Measurements from ENCODE around the gene AKT3. TPM values are rescaled to one million over a fixed set of nuclear protein-coding genes. Genes with fewer than 3 reads are reported as not detected.

AKT3 gene
- total RNA-seq, 1 donor from 2014 or later: 249 TPM

GRCh38 chr1:243529512-243529911, 320.5 kb downstream of the AKT3 start:
- no peak for DNase-seq (ENCODE audit: low spot score in 2 of 2)
- FAIRE-seq: no peak

GRCh38 chr1:243528459-243529121, 321.5 kb downstream of the AKT3 start:
- FAIRE-seq (no peak), DNase-seq (ENCODE audit: low spot score in 2 of 2) (no peak)

GRCh38 chr1:243526180-243526579, 323.9 kb downstream of the AKT3 start:
- DNase-seq (ENCODE audit: low spot score in 2 of 2): no peak
- no peak for FAIRE-seq

- DNase-seq (ENCODE audit: low spot score in 2 of 2) (no peak), FAIRE-seq (no peak)
Observed at GRCh38 chr1:243525085-243525487, 325.0 kb downstream of the AKT3 start.

- DNase-seq (ENCODE audit: low spot score in 2 of 2) (no peak), FAIRE-seq (no peak)
Observed at GRCh38 chr1:243523766-243524165, 326.3 kb downstream of the AKT3 start.

GRCh38 chr1:243520831-243521230, 329.2 kb downstream of the AKT3 start:
- no peak for FAIRE-seq
- DNase-seq (ENCODE audit: low spot score in 2 of 2): no peak

GRCh38 chr1:243514927-243515326, 335.1 kb downstream of the AKT3 start:
- FAIRE-seq (no peak), DNase-seq (ENCODE audit: low spot score in 2 of 2) (no peak)

- no peak for DNase-seq (ENCODE audit: low spot score in 2 of 2)
- FAIRE-seq: no peak
Observed at GRCh38 chr1:243513726-243514491, 336.1 kb downstream of the AKT3 start.

GRCh38 chr1:243510928-243511327, 339.1 kb downstream of the AKT3 start:
- FAIRE-seq (no peak), DNase-seq (ENCODE audit: low spot score in 2 of 2) (no peak)

- DNase-seq (ENCODE audit: low spot score in 2 of 2) (no peak), FAIRE-seq (no peak)
Observed at GRCh38 chr1:243508943-243509342, 341.1 kb downstream of the AKT3 start.

GRCh38 chr1:243508303-243508713, 341.7 kb downstream of the AKT3 start:
- no peak for DNase-seq (ENCODE audit: low spot score in 2 of 2)

GRCh38 chr1:243507672-243508302, 342.3 kb downstream of the AKT3 start:
- DNase-seq (ENCODE audit: low spot score in 2 of 2): no peak
- no peak for FAIRE-seq

More at GRCh38 chr1:243508303-243508713, 341.7 kb downstream of the AKT3 start:
- FAIRE-seq: no peak

- DNase-seq (ENCODE audit: low spot score in 2 of 2): no peak
- no peak for FAIRE-seq
Observed at GRCh38 chr1:243507001-243507671, 342.9 kb downstream of the AKT3 start.

- FAIRE-seq (no peak), DNase-seq (ENCODE audit: low spot score in 2 of 2) (no peak)
Observed at GRCh38 chr1:243505986-243506689, 343.9 kb downstream of the AKT3 start.

GRCh38 chr1:243503155-243503554, 346.9 kb downstream of the AKT3 start:
- no peak for FAIRE-seq
- DNase-seq (ENCODE audit: low spot score in 2 of 2): no peak

GRCh38 chr1:243501002-243501401, 349.0 kb downstream of the AKT3 start:
- FAIRE-seq (no peak), DNase-seq (ENCODE audit: low spot score in 2 of 2) (no peak)

GRCh38 chr1:243500512-243500911, 349.5 kb downstream of the AKT3 start:
- FAIRE-seq (no peak), DNase-seq (ENCODE audit: low spot score in 2 of 2) (no peak)

GRCh38 chr1:243499711-243500110, 350.3 kb downstream of the AKT3 start:
- FAIRE-seq (no peak), DNase-seq (ENCODE audit: low spot score in 2 of 2) (no peak)

GRCh38 chr1:243499248-243499647, 350.8 kb downstream of the AKT3 start:
- no peak for DNase-seq (ENCODE audit: low spot score in 2 of 2)
- no peak for FAIRE-seq

GRCh38 chr1:243497939-243498681, 351.9 kb downstream of the AKT3 start:
- DNase-seq (ENCODE audit: low spot score in 2 of 2) (no peak), FAIRE-seq (no peak)
